Posterior vena cava (tissue), 2 donors: Measurements from ENCODE around the gene IL23A. TPM values are rescaled to one million over a fixed set of nuclear protein-coding genes. Genes with fewer than 3 reads are reported as not detected.

Source experiments
- total RNA-seq, 2 donors: library from RNA; stranded (reverse); fragmentation: NEBNext Ultra II Directional; extraction: Animal tissue kit (Norgen Biotek cat#: 25700); gene quantifications; one replicate each; pipeline ENCODE4 v1.2.1, GENCODE V29; 2021
- donor health status: DM: yes; HTN: yes; CAD: no.
- donor health status: DM: yes; HTN: yes; CAD: no.

The IL23A gene
- total RNA-seq, 2 donors from 2014 or later, result not detected

Other genes with a start within 250 kb of the IL23A start
- gene PA2G4, start 234.3 kb upstream of the IL23A start, total RNA-seq, result 10 to 100 TPM; 59.3 to 71.7 TPM
- 1,000 to 10,000 TPM; 2,364 to 2,753 TPM for gene RPL41, start 222.3 kb upstream of the IL23A start, total RNA-seq
- 1 to 10 TPM; 7.9 to 8.0 TPM for gene ZC3H10, start 220.6 kb upstream of the IL23A start, total RNA-seq
- gene ESYT1, start 210.6 kb upstream of the IL23A start, total RNA-seq, result 100 to 1,000 TPM; 113 to 120 TPM
- 10 to 100 TPM; 32.9 to 35.7 TPM for gene MYL6B, start 186.3 kb upstream of the IL23A start, total RNA-seq
- 1,000 to 10,000 TPM; 3,219 to 3,986 TPM for gene MYL6, start 180.5 kb upstream of the IL23A start, total RNA-seq
- gene SMARCC2, start 149.4 kb upstream of the IL23A start, total RNA-seq, result 10 to 100 TPM; 81.0 to 93.9 TPM
- gene RNF41, start 117.0 kb upstream of the IL23A start, total RNA-seq, result 10 to 100 TPM; 40.1 to 44.2 TPM
- gene NABP2, start 114.5 kb upstream of the IL23A start, total RNA-seq, result 10 to 100 TPM; 19.9 to 23.1 TPM
- not detected for gene SLC39A5, start 108.8 kb upstream of the IL23A start, total RNA-seq
- gene ANKRD52, start 80.5 kb upstream of the IL23A start, total RNA-seq, result 10 to 100 TPM; 24.6 to 34.5 TPM
- gene COQ10A, start 71.9 kb upstream of the IL23A start, total RNA-seq, result 10 to 100 TPM in 1 of 2 donors, 1 to 10 TPM in 1; 9.6 to 10.1 TPM
- gene CS, start 38.6 kb upstream of the IL23A start, total RNA-seq, result 100 to 1,000 TPM; 109 to 115 TPM
- 10 to 100 TPM; 62.1 to 79.3 TPM for gene CNPY2, start 22.9 kb upstream of the IL23A start, total RNA-seq
- gene PAN2, start 4.9 kb upstream of the IL23A start, total RNA-seq, result 10 to 100 TPM; 29.4 to 40.7 TPM
- 100 to 1,000 TPM; 108 to 113 TPM for gene STAT2, start 21.2 kb downstream of the IL23A start, total RNA-seq
- gene APOF, start 24.0 kb downstream of the IL23A start, total RNA-seq, result not detected
- gene TIMELESS, start 110.5 kb downstream of the IL23A start, total RNA-seq, result 1 to 10 TPM; 4.4 TPM
- not detected for gene MIP, start 115.8 kb downstream of the IL23A start, total RNA-seq
- 1 to 10 TPM; 1.7 to 2.3 TPM for gene SPRYD4, start 129.7 kb downstream of the IL23A start, total RNA-seq
- under 1 TPM; 0.24 to 0.69 TPM for gene GLS2, start 149.3 kb downstream of the IL23A start, total RNA-seq
- gene RBMS2, start 182.9 kb downstream of the IL23A start, total RNA-seq, result 10 to 100 TPM; 57.2 to 60.5 TPM